Left ventricle myocardium superior (tissue), 1 donor: ENCODE measurements around the gene SLC6A5. TPM values are rescaled to one million over a fixed set of nuclear protein-coding genes. Genes with fewer than 3 reads are reported as not detected.

Experiments
- ATAC-seq: fragments of 200-7000 bp; cut with Tn5 transposase; one replicate; pipeline ENCODE4 v1.9.1; 2020; ENCODE audit warnings: mild to moderate bottlenecking, moderate library complexity
- DNase-seq: peaks from one replicate; pipeline ENCODE4 v3.0.0-alpha.2; 2020
- intact Hi-C: fragments of 100-400 bp; cut with micrococcal nuclease; formaldehyde crosslinking; loops from one replicate; pipeline ENCODE4 v1.11.0; 2022
- total RNA-seq: library from RNA; stranded (reverse); fragmentation: NEBNext Ultra II Directional; extraction: Animal tissue kit (Norgen Biotek cat#: 25700); gene quantifications from one replicate; pipeline ENCODE4 v1.2.1, GENCODE V29; 2021
- donor health status: DM: no; HTN: yes; CAD: no; lungs with severe emphysema.

Gene SLC6A5
- total RNA-seq, 1 donor from 2014 or later, result not detected

- intact Hi-C loops, result no loop called here
- ATAC-seq (no peak), DNase-seq (no peak)
Measured at GRCh38 chr11:20594274-20595061, 4.9 kb upstream of the SLC6A5 start.

- intact Hi-C loops, result no loop called here
- ATAC-seq (no peak), DNase-seq (no peak)
Measured at GRCh38 chr11:20595101-20595500, 4.3 kb upstream of the SLC6A5 start.

GRCh38 chr11:20596205-20597153 lies 2.9 kb upstream of the SLC6A5 start:
- intact Hi-C loops, result no loop called here
- no peak for ATAC-seq

GRCh38 chr11:20597154-20597679 lies 2.2 kb upstream of the SLC6A5 start:
- ATAC-seq (no peak), DNase-seq (no peak)
- intact Hi-C loops, result no loop called here

More at GRCh38 chr11:20596205-20597153, 2.9 kb upstream of the SLC6A5 start:
- no peak for DNase-seq

GRCh38 chr11:20597680-20598484 lies 1.5 kb upstream of the SLC6A5 start:
- ATAC-seq (no peak), DNase-seq (no peak)
- intact Hi-C loops, result no loop called here

- intact Hi-C loops, result no loop called here
- no peak for ATAC-seq
- no peak for DNase-seq
Measured at GRCh38 chr11:20598492-20598891, 916 bp upstream of the SLC6A5 start.

GRCh38 chr11:20600020-20600346 lies 575 bp downstream of the SLC6A5 start:
- intact Hi-C loops, result no loop called here
- no peak for ATAC-seq
- no peak for DNase-seq

- intact Hi-C loops, result no loop called here
- ATAC-seq, result no peak
- no peak for DNase-seq
Measured at GRCh38 chr11:20600551-20600950, 1.1 kb downstream of the SLC6A5 start.

- no peak for ATAC-seq
- intact Hi-C loops, result no loop called here
- no peak for DNase-seq
Measured at GRCh38 chr11:20601221-20601914, 2.0 kb downstream of the SLC6A5 start.

- ATAC-seq (no peak), DNase-seq (no peak)
- intact Hi-C loops, result no loop called here
Measured at GRCh38 chr11:20604295-20604803, 4.9 kb downstream of the SLC6A5 start.

- DNase-seq, result no peak
- ATAC-seq, result no peak
- intact Hi-C loops, result loop anchor here (5.0 kb wide), 1 partner anchor 163 kb away; no protein-coding TSS in a partner anchor
Measured at GRCh38 chr11:20604864-20605601, 5.6 kb downstream of the SLC6A5 start.

GRCh38 chr11:20605602-20606091 lies 6.2 kb downstream of the SLC6A5 start:
- ATAC-seq, result no peak
- DNase-seq, result no peak
- intact Hi-C loops, result loop anchor here (5.0 kb wide), 1 partner anchor 163 kb away; no protein-coding TSS in a partner anchor

GRCh38 chr11:20608934-20609333 lies 9.5 kb downstream of the SLC6A5 start:
- DNase-seq, result no peak

GRCh38 chr11:20609727-20610707 lies 10.6 kb downstream of the SLC6A5 start:
- ATAC-seq, result peak; percentile 98
- intact Hi-C loops, result loop anchor here (5.0 kb wide), 1 partner anchor 168 kb away; no protein-coding TSS in a partner anchor

More at GRCh38 chr11:20608934-20609333, 9.5 kb downstream of the SLC6A5 start:
- intact Hi-C loops, result loop anchor here (5.0 kb wide), 1 partner anchor 167 kb away; no protein-coding TSS in a partner anchor
- ATAC-seq, result no peak

GRCh38 chr11:20610825-20611224 lies 11.4 kb downstream of the SLC6A5 start:
- intact Hi-C loops, result no loop called here
- ATAC-seq (no peak), DNase-seq (no peak)

More at GRCh38 chr11:20609727-20610707, 10.6 kb downstream of the SLC6A5 start:
- DNase-seq, result peak; percentile 86

GRCh38 chr11:20611445-20611844 lies 12.0 kb downstream of the SLC6A5 start:
- intact Hi-C loops, result no loop called here
- ATAC-seq, result no peak

More at GRCh38 chr11:20611445-20611844, 12.0 kb downstream of the SLC6A5 start:
- DNase-seq, result no peak
